Activated T-cell treated with anti-CD3 and anti-CD28 coated beads for 1 hour (primary cell): ENCODE data around the gene SPNS2.

Experiments used
- DNase-seq: peaks from one replicate; pipeline ENCODE4 v3.0.0-alpha.2; 2020; ENCODE audit warnings: low read depth

Gene SPNS2

GRCh38 chr17:4520060-4520893 lies 21.6 kb downstream of the SPNS2 start:
- no peak for DNase-seq

- DNase-seq = no peak
Measured at GRCh38 chr17:4520894-4521600, 22.4 kb downstream of the SPNS2 start.

GRCh38 chr17:4522661-4523060 lies 24.0 kb downstream of the SPNS2 start:
- no peak for DNase-seq

- DNase-seq = no peak
Measured at GRCh38 chr17:4523946-4524345, 25.3 kb downstream of the SPNS2 start.

- DNase-seq = no peak
Measured at GRCh38 chr17:4525691-4526397, 27.2 kb downstream of the SPNS2 start.

- no peak for DNase-seq
Measured at GRCh38 chr17:4527134-4527533, 28.5 kb downstream of the SPNS2 start.

- DNase-seq = no peak
Measured at GRCh38 chr17:4527566-4528125, 29.0 kb downstream of the SPNS2 start.

GRCh38 chr17:4529533-4530152 lies 31.0 kb downstream of the SPNS2 start:
- DNase-seq = no peak

GRCh38 chr17:4530799-4531730 lies 32.4 kb downstream of the SPNS2 start:
- no peak for DNase-seq

GRCh38 chr17:4531988-4532736 lies 33.5 kb downstream of the SPNS2 start:
- DNase-seq = no peak

GRCh38 chr17:4532860-4533522 lies 34.3 kb downstream of the SPNS2 start:
- no peak for DNase-seq

- no peak for DNase-seq
Measured at GRCh38 chr17:4533523-4534504, 35.1 kb downstream of the SPNS2 start.

- no peak for DNase-seq
Measured at GRCh38 chr17:4534515-4534914, 35.8 kb downstream of the SPNS2 start.

- no peak for DNase-seq
Measured at GRCh38 chr17:4534928-4535666, 36.4 kb downstream of the SPNS2 start.

GRCh38 chr17:4535667-4536258 lies 37.1 kb downstream of the SPNS2 start:
- DNase-seq = no peak

- no peak for DNase-seq
Measured at GRCh38 chr17:4536259-4536741, 37.6 kb downstream of the SPNS2 start.
